ENCODE measurements around the gene OCA2.

The OCA2 gene

GRCh38 chr15:27807335-27807734, 291.8 kb downstream of the OCA2 start:
- TF ChIP-seq CTCF (IDR thresholded peaks at IDR 0.05) = no peak

GRCh38 chr15:27806396-27806795, 292.7 kb downstream of the OCA2 start:
- TF ChIP-seq CTCF (IDR thresholded peaks at IDR 0.05) = no peak

DNA sequence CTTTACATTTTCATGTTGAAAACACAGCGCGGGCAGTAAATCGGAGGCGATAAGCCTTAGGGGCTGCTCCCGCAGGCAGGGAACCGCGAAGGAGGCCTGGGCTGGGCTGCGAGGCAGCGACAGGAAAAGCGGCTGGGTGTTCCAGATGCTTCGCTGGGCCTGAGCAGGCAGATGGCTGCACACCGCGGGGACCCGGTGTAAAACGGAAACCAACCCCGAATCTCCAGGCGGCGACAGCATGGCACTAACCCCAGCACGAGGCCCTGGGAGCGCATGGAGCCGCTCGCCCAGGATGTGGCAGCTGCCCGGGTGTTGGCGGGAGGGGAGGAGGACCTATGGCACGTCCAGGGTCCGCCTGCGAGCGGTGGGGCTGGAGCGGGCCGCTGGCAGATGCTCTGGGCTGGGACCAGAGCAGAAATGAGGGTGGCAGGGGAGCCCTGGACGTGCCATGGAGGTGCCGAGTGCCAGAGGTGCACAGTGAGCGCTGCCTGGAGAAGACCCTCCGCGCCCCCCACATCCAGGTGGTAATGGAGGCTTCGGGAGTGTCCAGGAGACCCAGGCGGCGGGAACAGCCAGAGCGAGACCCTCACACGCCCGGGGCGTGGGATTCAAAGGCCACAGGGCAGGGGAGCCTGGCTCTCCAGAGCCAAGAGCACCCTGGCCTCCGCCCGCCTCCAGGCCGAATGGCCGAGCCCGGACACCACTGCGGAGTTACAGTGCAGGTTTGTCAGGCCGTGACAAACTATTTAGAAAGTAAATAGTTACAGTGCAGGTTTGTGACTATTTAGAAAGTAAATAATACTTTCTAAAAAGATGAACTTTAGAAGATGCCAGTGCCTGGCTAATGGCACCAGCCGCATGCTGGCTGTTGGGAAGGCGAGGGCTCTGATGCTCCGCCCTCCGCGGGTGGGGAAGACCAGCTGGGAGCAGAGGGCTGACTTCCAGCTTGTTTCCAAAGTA, 293.6 kb downstream of the OCA2 start:
- no peak for TF ChIP-seq CTCF (IDR thresholded peaks at IDR 0.05)

DNA sequence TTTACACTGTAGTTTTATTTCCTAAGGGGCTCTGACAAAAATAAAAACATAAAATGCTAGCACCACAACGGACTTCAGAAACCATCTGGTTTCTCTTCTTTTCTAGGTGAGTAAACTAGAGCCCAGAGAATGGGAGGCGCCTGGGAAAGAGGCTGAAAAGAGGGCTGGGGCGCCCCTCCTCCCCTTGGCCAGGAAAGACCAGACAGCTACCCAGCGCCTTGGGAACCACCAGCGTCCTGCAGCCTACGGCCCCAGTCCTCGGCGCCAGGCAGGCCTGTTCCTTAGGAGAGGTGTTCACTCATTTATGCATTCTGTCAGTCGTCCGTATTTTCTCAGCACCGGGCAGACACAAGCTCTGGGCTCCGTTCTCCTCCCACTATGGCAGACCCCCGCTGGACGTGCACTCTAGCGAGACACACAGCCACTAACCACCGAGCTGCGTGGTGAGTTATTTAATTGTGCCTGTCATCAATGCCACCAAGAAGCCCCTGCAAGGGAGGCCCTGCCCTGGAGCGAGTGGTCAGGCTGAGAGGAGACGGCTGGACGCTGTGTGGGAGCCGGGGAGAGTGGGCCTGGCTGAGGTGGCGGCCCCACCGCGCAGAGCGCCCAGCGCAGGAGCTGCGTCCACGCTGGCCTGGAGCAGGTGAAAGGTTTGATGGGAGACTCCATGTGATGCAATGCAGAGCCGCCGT, 294.4 kb downstream of the OCA2 start:
- no peak for TF ChIP-seq CTCF (IDR thresholded peaks at IDR 0.05)

GRCh38 chr15:27798807-27799206, 300.3 kb downstream of the OCA2 start:
- TF ChIP-seq CTCF (IDR thresholded peaks at IDR 0.05) = no peak

DNA sequence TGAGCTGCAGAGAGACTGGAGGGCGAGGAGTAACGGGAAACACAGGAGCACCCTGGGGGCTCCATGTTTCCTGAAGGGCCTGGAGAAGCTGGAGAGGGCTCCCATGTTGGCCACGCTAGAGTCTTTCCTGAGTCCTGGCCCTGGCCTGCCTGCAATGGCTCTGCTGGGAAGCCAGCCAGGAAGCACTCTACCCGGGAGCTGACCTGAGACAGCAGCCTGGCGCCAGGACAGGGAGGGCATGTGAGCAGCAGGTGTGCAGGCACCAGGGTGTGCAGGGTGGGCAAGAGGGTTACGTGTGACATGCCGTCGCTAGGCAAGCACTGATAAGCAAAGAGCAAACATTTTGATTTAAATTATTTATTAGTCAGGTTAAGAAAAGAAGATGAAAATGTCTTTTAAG, 301.4 kb downstream of the OCA2 start:
- TF ChIP-seq CTCF (IDR thresholded peaks at IDR 0.05) = no peak

- no peak for TF ChIP-seq CTCF (IDR thresholded peaks at IDR 0.05)
Observed at GRCh38 chr15:27796405-27797320, 302.5 kb downstream of the OCA2 start.
